Sigmoid colon (tissue), 4 donors: ENCODE data around the gene TMEM19.

Experiments
- EP300 ChIP-seq, 4 donors: sonication (generic); formaldehyde crosslinking; IDR thresholded peaks; one replicate each; pipeline ENCODE4 v1.6.1; 2017; ENCODE audit warnings: antibody characterized with exemption in 4 of 4
- POLR2A ChIP-seq, 2 donors: fragments of 450-650 bp; IDR thresholded peaks; one replicate each; pipeline ENCODE4 v1.6.1; 2016; ENCODE audit warnings: antibody characterized with exemption in 2 of 2, mild to moderate bottlenecking in 2 of 2, moderate library complexity in 2 of 2
- TF ChIP-seq, protein P1 (sequence below), 4 experiments: fragments of 450-650 bp in 3 of 4; fragments of 200-600 bp in 1 of 4; IDR thresholded peaks; one replicate each; pipeline ENCODE4 v1.5.1; 2016 to 2019; ENCODE audit warnings: antibody characterized with exemption in 4 of 4, mild to moderate bottlenecking in 3 of 4, moderate library complexity in 2 of 4

- TF ChIP-seq EP300 (IDR thresholded peaks at IDR 0.05) (no peak), POLR2A (IDR thresholded peaks at IDR 0.05) (no peak)
- TF ChIP-seq, protein P1, sequence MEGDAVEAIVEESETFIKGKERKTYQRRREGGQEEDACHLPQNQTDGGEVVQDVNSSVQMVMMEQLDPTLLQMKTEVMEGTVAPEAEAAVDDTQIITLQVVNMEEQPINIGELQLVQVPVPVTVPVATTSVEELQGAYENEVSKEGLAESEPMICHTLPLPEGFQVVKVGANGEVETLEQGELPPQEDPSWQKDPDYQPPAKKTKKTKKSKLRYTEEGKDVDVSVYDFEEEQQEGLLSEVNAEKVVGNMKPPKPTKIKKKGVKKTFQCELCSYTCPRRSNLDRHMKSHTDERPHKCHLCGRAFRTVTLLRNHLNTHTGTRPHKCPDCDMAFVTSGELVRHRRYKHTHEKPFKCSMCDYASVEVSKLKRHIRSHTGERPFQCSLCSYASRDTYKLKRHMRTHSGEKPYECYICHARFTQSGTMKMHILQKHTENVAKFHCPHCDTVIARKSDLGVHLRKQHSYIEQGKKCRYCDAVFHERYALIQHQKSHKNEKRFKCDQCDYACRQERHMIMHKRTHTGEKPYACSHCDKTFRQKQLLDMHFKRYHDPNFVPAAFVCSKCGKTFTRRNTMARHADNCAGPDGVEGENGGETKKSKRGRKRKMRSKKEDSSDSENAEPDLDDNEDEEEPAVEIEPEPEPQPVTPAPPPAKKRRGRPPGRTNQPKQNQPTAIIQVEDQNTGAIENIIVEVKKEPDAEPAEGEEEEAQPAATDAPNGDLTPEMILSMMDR (IDR thresholded peaks at IDR 0.05), result no peak
These were observed 44.5 kb upstream of the TMEM19 start for GRCh38 chr12:71641390-71641789.
